ENCODE data around the gene PNKD.

DNA sequence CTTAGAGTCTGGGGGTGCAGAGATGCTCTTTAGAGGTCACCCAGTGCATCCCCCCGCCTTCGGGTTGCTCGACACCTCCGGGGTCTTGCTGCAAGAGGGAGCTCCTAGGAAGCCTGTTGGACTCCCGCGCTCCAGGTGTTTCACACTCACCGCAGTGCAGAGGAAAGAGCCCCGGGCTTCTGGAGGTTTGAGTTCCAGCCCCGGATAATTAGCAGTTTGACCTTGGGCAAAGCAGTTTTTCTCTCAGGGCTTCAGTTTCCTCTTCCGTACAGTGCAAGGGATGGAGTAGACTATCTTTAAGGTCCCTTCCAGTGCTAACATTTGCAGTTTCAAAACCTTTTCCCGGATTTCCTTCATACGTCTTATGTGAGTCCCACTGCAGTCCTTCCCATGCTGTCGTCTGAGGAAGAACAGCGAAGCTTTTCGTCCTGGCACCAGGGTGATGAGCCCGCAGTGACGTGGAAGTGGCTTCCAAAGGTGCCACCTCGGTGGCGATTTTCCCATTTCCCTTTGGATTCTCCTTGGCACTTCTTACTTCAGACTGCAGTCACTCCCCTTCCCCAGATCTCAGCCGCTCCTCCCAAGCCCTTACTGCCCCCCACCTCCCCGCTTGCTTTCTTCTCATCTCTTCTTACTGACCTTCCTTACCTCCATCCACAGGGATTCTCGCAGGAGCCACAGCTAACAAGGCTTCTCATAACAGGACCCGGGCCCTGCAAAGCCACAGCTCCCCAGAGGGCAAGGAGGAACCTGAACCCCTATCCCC, 585 bp downstream of the PNKD start:
- TF ChIP-seq, protein P1, sequence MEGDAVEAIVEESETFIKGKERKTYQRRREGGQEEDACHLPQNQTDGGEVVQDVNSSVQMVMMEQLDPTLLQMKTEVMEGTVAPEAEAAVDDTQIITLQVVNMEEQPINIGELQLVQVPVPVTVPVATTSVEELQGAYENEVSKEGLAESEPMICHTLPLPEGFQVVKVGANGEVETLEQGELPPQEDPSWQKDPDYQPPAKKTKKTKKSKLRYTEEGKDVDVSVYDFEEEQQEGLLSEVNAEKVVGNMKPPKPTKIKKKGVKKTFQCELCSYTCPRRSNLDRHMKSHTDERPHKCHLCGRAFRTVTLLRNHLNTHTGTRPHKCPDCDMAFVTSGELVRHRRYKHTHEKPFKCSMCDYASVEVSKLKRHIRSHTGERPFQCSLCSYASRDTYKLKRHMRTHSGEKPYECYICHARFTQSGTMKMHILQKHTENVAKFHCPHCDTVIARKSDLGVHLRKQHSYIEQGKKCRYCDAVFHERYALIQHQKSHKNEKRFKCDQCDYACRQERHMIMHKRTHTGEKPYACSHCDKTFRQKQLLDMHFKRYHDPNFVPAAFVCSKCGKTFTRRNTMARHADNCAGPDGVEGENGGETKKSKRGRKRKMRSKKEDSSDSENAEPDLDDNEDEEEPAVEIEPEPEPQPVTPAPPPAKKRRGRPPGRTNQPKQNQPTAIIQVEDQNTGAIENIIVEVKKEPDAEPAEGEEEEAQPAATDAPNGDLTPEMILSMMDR (IDR thresholded peaks at IDR 0.05; ENCODE audit: low read depth, low read length, poor library complexity, severe bottlenecking) = no peak
- no peak for TF ChIP-seq EZH2phosphoT487 (IDR thresholded peaks at IDR 0.05; ENCODE audit: borderline replicate concordance, low read length)
